Tibial artery (tissue), 4 donors: Measurements from ENCODE around the gene CCDC69.

Source experiments
- DNase-seq, 2 donors: peaks; one replicate each; pipeline ENCODE4 v3.0.0-alpha.2; 2019
- H3K27ac ChIP-seq, 2 donors: fragments of 200-600 bp; sonication (generic) in 1 of 2; 1 replicate in 1 of 2; 2 replicates in 1 of 2; pipeline ENCODE4 v1.5.1; 2018 to 2019; ENCODE audit warnings: mild to moderate bottlenecking in 1 of 2
- H3K27me3 ChIP-seq, 2 donors: fragments of 200-600 bp; sonication (generic) in 1 of 2; one replicate each; pipeline versions ENCODE4 v1.5.1 to v1.6.0; 2016 to 2019
- H3K36me3 ChIP-seq, 3 donors: fragments of 200-600 bp; sonication (generic) in 2 of 3; one replicate each; pipeline ENCODE4 v1.5.1; 2016 to 2019; ENCODE audit warnings: mild to moderate bottlenecking in 2 of 3
- H3K4me1 ChIP-seq, 4 donors: fragments of 200-600 bp; sonication (generic) in 2 of 4; 1 replicate in 3 of 4; 2 replicates in 1 of 4; pipeline ENCODE4 v1.5.1; 2016 to 2019
- H3K4me3 ChIP-seq, 2 donors: fragments of 200-600 bp; sonication (generic) in 1 of 2; 1 replicate in 1 of 2; 2 replicates in 1 of 2; pipeline ENCODE4 v1.5.1; 2018 to 2019; ENCODE audit warnings: mild to moderate bottlenecking in 2 of 2
- H3K9me3 ChIP-seq, 3 donors: fragments of 200-600 bp; sonication (generic) in 1 of 3; one replicate each; pipeline ENCODE4 v1.5.1; 2016 to 2019
- CTCF ChIP-seq, 2 experiments: fragments of 200-600 bp in 1 of 2; fragments of 450-650 bp in 1 of 2; IDR thresholded peaks; one replicate each; pipeline ENCODE4 v1.5.1; 2017 to 2019; ENCODE audit warnings: antibody characterized with exemption in 2 of 2, mild to moderate bottlenecking in 1 of 2, moderate library complexity in 1 of 2
- intact Hi-C: fragments of 100-400 bp; cut with DNase I; formaldehyde crosslinking; loops from one replicate; pipeline ENCODE4 v1.15.0; 2023; ENCODE audit warnings: low total_unique reads

Gene CCDC69

GRCh38 chr5:151251001-151251551, 27.2 kb upstream of the CCDC69 start:
- H3K27me3 ChIP-seq: no peaks in the 10 kb centered on the region
- no peak overlapping the region for H3K4me3 ChIP-seq
- TF ChIP-seq CTCF (IDR thresholded peaks at IDR 0.05): no peak
- H3K36me3 ChIP-seq: no peaks in the 10 kb centered on the region
- no peaks in the 10 kb centered on the region for H3K9me3 ChIP-seq
- H3K27ac ChIP-seq: no peak overlapping the region
- intact Hi-C loops: no loop called here
- DNase-seq: no peak
- H3K4me1 ChIP-seq: peaks cover 0 to 25% (median 15%) of the 10 kb centered on the region in 4 donors

- intact Hi-C loops: no loop called here
- H3K4me1 ChIP-seq: peaks cover 0 to 23% (median 13%) of the 10 kb centered on the region in 4 donors
- H3K27ac ChIP-seq: no peak overlapping the region
- H3K9me3 ChIP-seq: no peaks in the 10 kb centered on the region
- no peaks in the 10 kb centered on the region for H3K36me3 ChIP-seq
- no peak overlapping the region for H3K4me3 ChIP-seq
- no peaks in the 10 kb centered on the region for H3K27me3 ChIP-seq
- DNase-seq: no peak
- TF ChIP-seq CTCF (IDR thresholded peaks at IDR 0.05): no peak
Measured at GRCh38 chr5:151250346-151251000, 26.6 kb upstream of the CCDC69 start.

GRCh38 chr5:151249281-151249680, 25.4 kb upstream of the CCDC69 start:
- intact Hi-C loops: no loop called here
- TF ChIP-seq CTCF (IDR thresholded peaks at IDR 0.05): no peak
- Histone ChIP-seq H3K4me1 (peaks cover 0 to 17% (median 8%) of the 10 kb centered on the region in 4 donors), H3K27me3 (no peaks in the 10 kb centered on the region), H3K9me3 (no peaks in the 10 kb centered on the region), H3K27ac (no peak overlapping the region), H3K36me3 (no peaks in the 10 kb centered on the region), H3K4me3 (no peak overlapping the region)
- no peak for DNase-seq

- TF ChIP-seq CTCF (IDR thresholded peaks at IDR 0.05): no peak
- Histone ChIP-seq H3K27me3 (no peaks in the 10 kb centered on the region), H3K4me1 (peaks cover 0 to 11% (median 2%) of the 10 kb centered on the region in 4 donors), H3K27ac (no peak overlapping the region), H3K9me3 (no peaks in the 10 kb centered on the region), H3K36me3 (no peaks in the 10 kb centered on the region), H3K4me3 (no peak overlapping the region)
- intact Hi-C loops: no loop called here
- DNase-seq: no peak
Measured at GRCh38 chr5:151248651-151249050, 24.8 kb upstream of the CCDC69 start.

GRCh38 chr5:151245680-151246219, 21.9 kb upstream of the CCDC69 start:
- Histone ChIP-seq H3K36me3 (no peaks in the 10 kb centered on the region), H3K27ac (no peak overlapping the region), H3K4me1 (no peaks in the 10 kb centered on the region), H3K27me3 (no peaks in the 10 kb centered on the region), H3K4me3 (no peak overlapping the region), H3K9me3 (no peaks in the 10 kb centered on the region)
- no peak for DNase-seq
- intact Hi-C loops: no loop called here
- TF ChIP-seq CTCF (IDR thresholded peaks at IDR 0.05): no peak
